OCI-LY7 (cell line): Measurements from ENCODE around the gene TEPSIN.

Source experiments
- EZH2phosphoT487 ChIP-seq: fragments of 200-600 bp; sonication (generic); IDR thresholded peaks from 2 replicates; pipeline ENCODE4 v1.6.1; 2018; ENCODE audit warnings: low read depth, borderline replicate concordance, mild to moderate bottlenecking, mixed run types, antibody characterized with exemption, low read length, moderate library complexity, mixed read lengths
- TF ChIP-seq, protein P1 (sequence below): fragments of 200-600 bp; sonication (generic); conservative IDR thresholded peaks from 2 replicates; pipeline ENCODE4 v1.5.1; 2014; ENCODE audit warnings: mild to moderate bottlenecking, antibody characterized with exemption, low read length, moderate library complexity, mixed read lengths

DNA sequence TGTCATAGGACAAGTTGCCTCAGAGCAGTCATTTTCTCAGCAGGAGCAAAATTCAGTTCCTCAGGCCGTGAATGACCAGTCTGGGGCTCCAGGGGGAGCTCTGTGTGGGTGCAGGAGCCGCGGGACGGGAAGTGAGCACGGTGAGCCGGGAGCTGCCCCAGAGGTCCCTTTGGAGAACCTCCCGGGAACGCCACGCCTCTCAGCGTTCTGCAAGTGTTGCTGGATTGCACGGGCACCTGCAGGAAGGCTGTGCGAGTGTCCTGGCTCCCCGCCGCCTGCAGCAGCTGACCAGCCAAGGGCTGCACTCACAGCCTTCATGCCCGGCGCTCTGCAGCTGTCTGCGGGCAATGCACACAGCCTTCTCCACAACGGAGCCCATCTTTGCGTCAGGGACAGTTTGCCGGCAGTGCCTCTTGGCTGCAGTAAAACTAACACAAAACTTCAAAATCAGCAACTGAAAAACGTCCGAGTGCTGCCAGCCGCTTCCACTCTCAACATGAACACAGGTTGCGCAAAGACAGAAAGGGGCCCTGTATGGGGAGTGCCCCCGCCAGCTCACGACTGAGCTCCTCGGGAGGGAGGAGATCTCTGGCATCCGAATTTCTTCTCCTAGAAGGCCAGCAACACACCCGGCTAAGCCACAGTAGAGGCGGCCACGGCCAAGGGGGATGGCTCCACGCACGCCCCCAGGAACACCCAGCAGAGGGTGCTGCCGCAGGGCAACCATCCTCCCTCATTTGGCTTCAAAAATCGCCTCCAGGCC lies 16.3 kb upstream of the TEPSIN start:
- TF ChIP-seq, protein P1, sequence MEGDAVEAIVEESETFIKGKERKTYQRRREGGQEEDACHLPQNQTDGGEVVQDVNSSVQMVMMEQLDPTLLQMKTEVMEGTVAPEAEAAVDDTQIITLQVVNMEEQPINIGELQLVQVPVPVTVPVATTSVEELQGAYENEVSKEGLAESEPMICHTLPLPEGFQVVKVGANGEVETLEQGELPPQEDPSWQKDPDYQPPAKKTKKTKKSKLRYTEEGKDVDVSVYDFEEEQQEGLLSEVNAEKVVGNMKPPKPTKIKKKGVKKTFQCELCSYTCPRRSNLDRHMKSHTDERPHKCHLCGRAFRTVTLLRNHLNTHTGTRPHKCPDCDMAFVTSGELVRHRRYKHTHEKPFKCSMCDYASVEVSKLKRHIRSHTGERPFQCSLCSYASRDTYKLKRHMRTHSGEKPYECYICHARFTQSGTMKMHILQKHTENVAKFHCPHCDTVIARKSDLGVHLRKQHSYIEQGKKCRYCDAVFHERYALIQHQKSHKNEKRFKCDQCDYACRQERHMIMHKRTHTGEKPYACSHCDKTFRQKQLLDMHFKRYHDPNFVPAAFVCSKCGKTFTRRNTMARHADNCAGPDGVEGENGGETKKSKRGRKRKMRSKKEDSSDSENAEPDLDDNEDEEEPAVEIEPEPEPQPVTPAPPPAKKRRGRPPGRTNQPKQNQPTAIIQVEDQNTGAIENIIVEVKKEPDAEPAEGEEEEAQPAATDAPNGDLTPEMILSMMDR: peak; percentile 59
- TF ChIP-seq EZH2phosphoT487: no peak
